Endodermal cell (in vitro differentiated cells): ENCODE data around the gene PAK1IP1. TPM values are rescaled to one million over a fixed set of nuclear protein-coding genes. Genes with fewer than 3 reads are reported as not detected.
"Not testable (repeated sequence)": the region's sequence is repeated elsewhere in the genome, so short reads cannot be mapped to it uniquely, and the experiment has no call there.

Experiments used
- DNase-seq: peaks from one replicate; pipeline ENCODE4 v3.0.0-alpha.2; 2017
- H3K27ac ChIP-seq: 2 replicates; pipeline ENCODE4 v1.5.1; 2013; ENCODE audit warnings: mild to moderate bottlenecking, low read depth, low read length, moderate library complexity
- H3K27me3 ChIP-seq: 2 replicates; pipeline ENCODE4 v1.6.1; 2013; ENCODE audit warnings: mild to moderate bottlenecking, low read length, moderate library complexity; ENCODE audit not compliant: insufficient read depth, control insufficient read depth, poor library complexity, severe bottlenecking
- H3K36me3 ChIP-seq: 2 replicates; pipeline ENCODE4 v1.7.0; 2013; ENCODE audit warnings: mild to moderate bottlenecking, low read length, moderate library complexity; ENCODE audit not compliant: control insufficient read depth, insufficient read depth
- H3K4me1 ChIP-seq: one replicate; pipeline ENCODE4 v1.7.0; 2013; ENCODE audit warnings: low read length; ENCODE audit not compliant: control insufficient read depth, insufficient read depth
- H3K4me3 ChIP-seq: 2 replicates; pipeline ENCODE4 v1.5.1; 2013; ENCODE audit warnings: mild to moderate bottlenecking, low read length, moderate library complexity
- H3K9ac ChIP-seq: 2 replicates; pipeline ENCODE4 v1.6.1; 2013; ENCODE audit warnings: mild to moderate bottlenecking, low read length, moderate library complexity; ENCODE audit not compliant: poor library complexity, severe bottlenecking; ENCODE audit errors: extremely low read depth
- H3K9me3 ChIP-seq: 2 replicates; pipeline ENCODE4 v1.6.1; 2013; ENCODE audit warnings: mild to moderate bottlenecking, low read length, moderate library complexity; ENCODE audit not compliant: control insufficient read depth
- H3K27ac Mint-ChIP-seq: 2 replicates; pipeline ENCODE4 v1.8.0; 2020; ENCODE audit warnings: mixed read lengths
- H3K27me3 Mint-ChIP-seq: 2 replicates; pipeline ENCODE4 v1.8.0; 2021; ENCODE audit warnings: mild to moderate bottlenecking, mixed read lengths; ENCODE audit not compliant: insufficient read depth
- H3K36me3 Mint-ChIP-seq: 2 replicates; pipeline ENCODE4 v1.8.0; 2020; ENCODE audit warnings: low read depth, mixed read lengths
- H3K4me1 Mint-ChIP-seq: 2 replicates; pipeline ENCODE4 v1.8.0; 2020; ENCODE audit warnings: mixed read lengths
- H3K4me3 Mint-ChIP-seq: 2 replicates; pipeline ENCODE4 v1.8.0; 2020; ENCODE audit warnings: mild to moderate bottlenecking, moderate library complexity, mixed read lengths
- H3K9me3 Mint-ChIP-seq: 2 replicates; pipeline ENCODE4 v1.8.0; 2020; ENCODE audit warnings: mild to moderate bottlenecking, mixed read lengths
- WGBS, 2 experiments: methylation state at CpG; one replicate each; pipeline versions ENCODE4 v1.1.5 to v1.1.7; 2013; ENCODE audit warnings: missing lambda C conversion rate in 2 of 2, mixed read lengths in 1 of 2; ENCODE audit not compliant: insufficient coverage in 1 of 2, insufficient read length in 1 of 2; 5-methylcytosine and 5-hydroxymethylcytosine counted together
- total RNA-seq, 2 donors: library from RNA; stranded (reverse); fragmentation: NEBNext Ultra II Directional in 1 of 2; extraction: Animal tissue kit (Norgen Biotek cat#: 25700) in 1 of 2; gene quantifications; 2 replicates in 1 of 2; 3 replicates in 1 of 2; pipeline ENCODE4 v1.2.1, GENCODE V29; 2021
- TF ChIP-seq, protein P1 (sequence below): fragments of 200-600 bp; sonication (generic); conservative IDR thresholded peaks from 2 replicates; pipeline ENCODE4 v1.5.0; 2021; ENCODE audit warnings: antibody characterized with exemption, mild to moderate bottlenecking

The PAK1IP1 gene
- total RNA-seq, 2 donors from 2014 or later: 15.3 to 16.8 TPM

GRCh38 chr6:10662207-10662606 is 32.6 kb upstream of the PAK1IP1 start:
- H3K4me3 Mint-ChIP-seq: no peak overlapping the region
- no peak overlapping the region for H3K4me3 ChIP-seq
- H3K27me3 Mint-ChIP-seq: peaks cover 18% of the 10 kb centered on the region
- H3K9me3 ChIP-seq: no peaks in the 10 kb centered on the region
- H3K27me3 ChIP-seq: no peaks in the 10 kb centered on the region
- no peaks in the 10 kb centered on the region for H3K4me1 Mint-ChIP-seq
- no peaks in the 10 kb centered on the region for H3K4me1 ChIP-seq
- 95 to 97% methylated on average over 8 of the region's 8 CpGs for WGBS, 2 experiments
- H3K36me3 ChIP-seq: no peaks in the 10 kb centered on the region
- DNase-seq: no peak
- TF ChIP-seq, protein P1, sequence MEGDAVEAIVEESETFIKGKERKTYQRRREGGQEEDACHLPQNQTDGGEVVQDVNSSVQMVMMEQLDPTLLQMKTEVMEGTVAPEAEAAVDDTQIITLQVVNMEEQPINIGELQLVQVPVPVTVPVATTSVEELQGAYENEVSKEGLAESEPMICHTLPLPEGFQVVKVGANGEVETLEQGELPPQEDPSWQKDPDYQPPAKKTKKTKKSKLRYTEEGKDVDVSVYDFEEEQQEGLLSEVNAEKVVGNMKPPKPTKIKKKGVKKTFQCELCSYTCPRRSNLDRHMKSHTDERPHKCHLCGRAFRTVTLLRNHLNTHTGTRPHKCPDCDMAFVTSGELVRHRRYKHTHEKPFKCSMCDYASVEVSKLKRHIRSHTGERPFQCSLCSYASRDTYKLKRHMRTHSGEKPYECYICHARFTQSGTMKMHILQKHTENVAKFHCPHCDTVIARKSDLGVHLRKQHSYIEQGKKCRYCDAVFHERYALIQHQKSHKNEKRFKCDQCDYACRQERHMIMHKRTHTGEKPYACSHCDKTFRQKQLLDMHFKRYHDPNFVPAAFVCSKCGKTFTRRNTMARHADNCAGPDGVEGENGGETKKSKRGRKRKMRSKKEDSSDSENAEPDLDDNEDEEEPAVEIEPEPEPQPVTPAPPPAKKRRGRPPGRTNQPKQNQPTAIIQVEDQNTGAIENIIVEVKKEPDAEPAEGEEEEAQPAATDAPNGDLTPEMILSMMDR: no peak
- H3K36me3 Mint-ChIP-seq: peaks cover 6% of the 10 kb centered on the region
- H3K27ac ChIP-seq: no peak overlapping the region
- peaks cover 5% of the 10 kb centered on the region for H3K9me3 Mint-ChIP-seq
- no peak overlapping the region for H3K27ac Mint-ChIP-seq
- H3K9ac ChIP-seq: no peak overlapping the region

- H3K4me1 ChIP-seq: no peaks in the 10 kb centered on the region
- Mint-ChIP-seq H3K4me3 (no peak overlapping the region), H3K27ac (no peak overlapping the region), H3K9me3 (peaks cover 5% of the 10 kb centered on the region), H3K36me3 (peaks cover 6% of the 10 kb centered on the region), H3K4me1 (no peaks in the 10 kb centered on the region), H3K27me3 (peaks cover 19% of the 10 kb centered on the region)
- TF ChIP-seq, protein P1: no peak
- H3K9ac ChIP-seq: no peak overlapping the region
- no peak overlapping the region for H3K4me3 ChIP-seq
- DNase-seq: no peak
- no peaks in the 10 kb centered on the region for H3K9me3 ChIP-seq
- H3K36me3 ChIP-seq: no peaks in the 10 kb centered on the region
- no peak overlapping the region for H3K27ac ChIP-seq
- WGBS, 2 experiments: 83 to 90% methylated on average over 1 to 2 of the region's 2 CpGs
- H3K27me3 ChIP-seq: no peaks in the 10 kb centered on the region
Measured at GRCh38 chr6:10662742-10663141, 32.0 kb upstream of the PAK1IP1 start.

DNA sequence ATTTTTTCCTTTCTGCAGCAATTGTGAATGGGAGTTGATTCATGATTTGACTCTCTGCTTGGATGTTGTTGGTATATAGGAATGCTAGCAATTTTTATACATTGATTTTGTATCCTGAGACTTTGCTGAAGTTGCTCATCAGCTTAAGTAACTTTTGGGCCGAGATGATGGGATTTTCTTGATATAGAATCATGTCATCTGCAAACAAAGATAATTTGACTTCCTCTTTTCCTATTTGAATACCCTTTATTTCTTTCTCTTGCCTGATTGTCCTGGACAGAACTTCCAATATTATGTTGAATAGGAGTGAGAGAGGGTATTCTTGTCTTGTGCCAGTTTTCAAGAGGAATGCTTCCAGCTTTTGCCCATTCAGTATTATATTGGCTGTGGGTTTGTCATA is 29.2 kb upstream of the PAK1IP1 start:
- not testable (repeated sequence) for H3K27me3 Mint-ChIP-seq, H3K9ac ChIP-seq, H3K4me1 Mint-ChIP-seq, H3K4me3 Mint-ChIP-seq, H3K36me3 ChIP-seq, H3K27ac Mint-ChIP-seq, H3K9me3 Mint-ChIP-seq, H3K9me3 ChIP-seq, H3K36me3 Mint-ChIP-seq, H3K27me3 ChIP-seq, H3K4me3 ChIP-seq, H3K27ac ChIP-seq, H3K4me1 ChIP-seq, DNase-seq
- whole genome bisulfite sequencing, 2 experiments: 100% methylated on average over 1 of the region's 1 CpG; no CpG with 5 or more reads in 1 of the 2 experiments
